Immature natural killer cell (primary cell): Measurements from ENCODE around the gene JAG2. TPM values are rescaled to one million over a fixed set of nuclear protein-coding genes. Genes with fewer than 3 reads are reported as not detected.

Experiments
- DNase-seq, 3 donors: peaks; one replicate each; pipeline ENCODE4 v3.0.0; 2022; ENCODE audit warnings: mixed read lengths in 1 of 3
- H3K27ac Mint-ChIP-seq, 6 donors: one replicate each; pipeline ENCODE4 v1.8.0; 2020; ENCODE audit warnings: mixed read lengths in 6 of 6, mild to moderate bottlenecking in 5 of 6, inconsistent platforms in 4 of 6, moderate library complexity in 3 of 6
- H3K27me3 Mint-ChIP-seq, 3 donors: one replicate each; pipeline ENCODE4 v1.8.0; 2020 to 2021; ENCODE audit warnings: low read depth in 3 of 3, mild to moderate bottlenecking in 3 of 3, mixed read lengths in 3 of 3, moderate library complexity in 3 of 3, inconsistent platforms in 1 of 3
- H3K36me3 Mint-ChIP-seq, 3 donors: one replicate each; pipeline ENCODE4 v1.8.0; 2020; ENCODE audit warnings: mixed read lengths in 3 of 3, inconsistent platforms in 2 of 3, mild to moderate bottlenecking in 2 of 3
- H3K4me1 Mint-ChIP-seq, 2 donors: one replicate each; pipeline ENCODE4 v1.8.0; 2020; ENCODE audit warnings: inconsistent platforms in 2 of 2, mild to moderate bottlenecking in 2 of 2, mixed read lengths in 2 of 2, moderate library complexity in 1 of 2
- H3K4me3 Mint-ChIP-seq, 5 donors: one replicate each; pipeline ENCODE4 v1.8.0; 2020; ENCODE audit warnings: mild to moderate bottlenecking in 5 of 5, mixed read lengths in 5 of 5, inconsistent platforms in 3 of 5, moderate library complexity in 3 of 5
- H3K9me3 Mint-ChIP-seq, 6 donors: one replicate each; pipeline ENCODE4 v1.8.0; 2020; ENCODE audit warnings: mild to moderate bottlenecking in 6 of 6, mixed read lengths in 6 of 6, inconsistent platforms in 4 of 6, moderate library complexity in 3 of 6
- polyA plus RNA-seq, 3 donors: library from polyadenylated mRNA; unstranded; fragments of 300-500 nt; fragmentation: Illumina TruSeq; gene quantifications; one replicate each; pipeline ENCODE4 v1.2.3, GENCODE V29; 2021

Gene JAG2
- polyA plus RNA-seq, 3 donors from 2014 or later: 0.17 to 0.39 TPM; not detected in 1

DNA sequence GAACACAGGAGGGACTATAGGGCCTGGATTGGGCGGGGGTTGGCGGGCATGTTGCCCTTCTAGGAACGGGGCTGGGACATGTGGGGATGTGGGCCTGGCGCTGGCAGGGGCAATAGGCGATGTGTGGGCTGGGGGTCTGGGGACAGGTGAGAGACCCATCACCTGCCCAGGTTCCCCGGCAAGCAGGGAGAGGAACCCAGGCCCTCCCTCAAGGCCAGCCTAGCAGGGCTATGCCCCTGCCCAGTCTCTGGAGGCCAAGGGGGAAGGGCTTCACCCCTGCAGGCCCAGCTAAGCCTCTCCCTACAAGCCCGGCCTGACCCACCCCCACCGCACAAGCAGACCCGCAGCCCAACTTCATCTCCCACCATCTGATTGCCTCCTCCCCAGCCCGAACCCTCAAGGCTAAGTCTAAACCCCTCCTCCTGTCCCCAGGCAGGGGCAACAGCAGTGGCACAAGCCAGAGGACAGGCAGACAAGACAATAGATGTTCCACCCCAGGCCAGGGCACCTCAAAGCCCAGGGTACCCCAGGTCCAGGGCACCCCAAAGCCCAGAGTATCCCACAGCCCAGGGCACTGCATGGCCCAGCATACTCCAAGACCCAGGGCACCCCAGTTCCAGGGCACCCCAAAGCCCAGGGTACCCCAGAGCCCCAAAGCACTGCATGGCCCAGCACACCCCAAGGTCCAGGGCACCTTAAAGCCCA, 6.5 kb downstream of the JAG2 start:
- Mint-ChIP-seq H3K27me3 (peaks cover 2 to 6% (median 4%) of the 10 kb centered on the region in 3 donors), H3K36me3 (no peaks in the 10 kb centered on the region), H3K9me3 (no peaks in the 10 kb centered on the region), H3K27ac (no peak overlapping the region), H3K4me3 (no peak overlapping the region), H3K4me1 (peaks cover 0 to 2% of the 10 kb centered on the region in 2 donors)
- DNase-seq: no peak

DNA sequence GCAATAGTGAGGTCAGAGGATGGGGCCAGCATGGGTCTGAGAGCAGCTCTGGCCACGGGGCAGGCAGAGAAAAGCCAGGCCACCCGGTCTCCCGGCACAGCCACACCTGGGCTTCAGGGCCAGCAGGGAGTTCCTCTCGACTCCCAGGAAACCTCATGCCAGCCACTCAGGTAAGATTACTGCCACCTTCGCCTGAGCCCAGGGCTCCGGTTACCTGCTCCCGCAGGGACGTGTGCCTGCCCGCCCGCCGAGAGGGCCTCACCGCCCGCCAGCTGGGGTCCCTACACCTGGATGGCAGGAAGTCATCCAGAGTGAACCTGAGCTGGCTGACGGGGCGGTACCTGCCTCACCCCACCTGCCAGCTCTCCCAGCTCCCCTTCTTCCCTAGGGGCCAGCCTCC, 7.3 kb downstream of the JAG2 start:
- Mint-ChIP-seq H3K27me3 (peaks cover 0 to 4% (median under 1%) of the 10 kb centered on the region in 3 donors), H3K27ac (no peak overlapping the region), H3K36me3 (no peaks in the 10 kb centered on the region), H3K9me3 (no peaks in the 10 kb centered on the region), H3K4me1 (peaks cover 0 to 2% of the 10 kb centered on the region in 2 donors), H3K4me3 (no peak overlapping the region)
- no peak for DNase-seq

DNA sequence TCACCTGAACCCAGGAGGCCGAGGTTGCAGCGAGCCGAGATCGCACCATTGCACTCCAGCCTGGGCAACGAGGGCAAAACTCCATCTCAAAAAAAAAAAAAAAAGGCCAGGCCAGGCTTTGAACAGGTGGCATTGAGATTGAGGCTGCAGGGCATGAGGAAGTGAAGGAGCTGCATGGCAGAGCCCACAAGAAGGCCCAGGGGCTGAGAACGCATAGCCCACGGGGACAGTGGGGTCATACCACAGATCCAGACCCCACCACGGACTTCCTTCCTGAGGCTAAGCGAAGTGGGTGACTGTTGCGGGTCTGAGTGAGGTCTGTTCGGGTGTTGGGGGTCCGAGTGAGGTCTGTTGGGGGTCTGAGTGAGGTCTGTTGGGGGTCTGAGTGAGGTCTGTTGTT, 7.8 kb downstream of the JAG2 start:
- DNase-seq: no peak
- Mint-ChIP-seq H3K27me3 (peaks cover 0 to 4% (median 2%) of the 10 kb centered on the region in 3 donors), H3K4me3 (no peak overlapping the region), H3K9me3 (no peaks in the 10 kb centered on the region), H3K4me1 (peaks cover 0 to 2% of the 10 kb centered on the region in 2 donors), H3K36me3 (no peaks in the 10 kb centered on the region), H3K27ac (no peak overlapping the region)

DNA sequence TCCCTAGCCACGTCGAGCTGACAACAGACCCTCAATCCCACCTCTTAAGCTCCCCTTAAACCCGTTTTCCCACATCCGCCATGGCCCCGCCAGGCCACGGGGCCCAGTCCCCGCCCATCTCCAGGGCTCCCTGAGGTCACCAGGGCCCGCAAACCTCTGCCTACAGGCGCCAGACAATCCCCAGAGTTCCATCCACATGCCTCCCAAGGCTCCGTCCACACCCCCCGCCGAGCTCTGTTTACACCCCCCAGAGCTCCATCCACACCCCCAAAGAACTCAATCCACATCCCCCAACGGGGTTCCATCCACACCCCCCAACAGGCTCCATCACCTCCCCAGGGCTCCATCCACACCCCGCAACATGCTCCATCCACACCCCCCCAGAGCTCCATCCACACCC, 9.2 kb downstream of the JAG2 start:
- DNase-seq: no peak
- Mint-ChIP-seq H3K27me3 (peaks cover 0 to 4% (median 2%) of the 10 kb centered on the region in 3 donors), H3K9me3 (no peaks in the 10 kb centered on the region), H3K4me1 (peaks cover 0 to 2% of the 10 kb centered on the region in 2 donors), H3K36me3 (no peaks in the 10 kb centered on the region), H3K27ac (no peak overlapping the region), H3K4me3 (no peak overlapping the region)

DNA sequence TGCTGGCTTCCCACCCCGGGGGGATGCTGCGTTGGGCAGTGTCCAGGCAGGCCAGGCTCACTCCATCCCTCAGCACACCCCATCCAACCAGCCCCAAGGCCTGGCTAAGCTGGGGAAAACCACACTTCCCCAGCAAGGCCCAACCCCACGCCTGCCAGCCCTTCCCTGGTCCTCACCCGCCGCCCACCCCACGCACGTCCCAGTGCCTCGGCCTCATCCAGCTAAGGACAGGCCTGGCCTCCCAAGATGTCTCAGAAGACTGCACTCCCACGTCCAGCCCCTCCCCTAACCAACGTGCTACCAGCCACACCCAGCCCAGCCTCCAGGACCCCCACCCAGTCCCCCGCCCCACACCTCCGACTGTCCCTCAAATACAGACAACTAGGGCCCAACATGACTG, 9.8 kb downstream of the JAG2 start:
- DNase-seq: no peak
- no peaks in the 10 kb centered on the region for H3K9me3 Mint-ChIP-seq
- peaks cover 0 to 4% (median 2%) of the 10 kb centered on the region in 3 donors for H3K27me3 Mint-ChIP-seq
- H3K4me3 Mint-ChIP-seq: no peak overlapping the region
- no peak overlapping the region for H3K27ac Mint-ChIP-seq
- H3K36me3 Mint-ChIP-seq: no peaks in the 10 kb centered on the region
- peaks cover 0 to 2% of the 10 kb centered on the region in 2 donors for H3K4me1 Mint-ChIP-seq

DNA sequence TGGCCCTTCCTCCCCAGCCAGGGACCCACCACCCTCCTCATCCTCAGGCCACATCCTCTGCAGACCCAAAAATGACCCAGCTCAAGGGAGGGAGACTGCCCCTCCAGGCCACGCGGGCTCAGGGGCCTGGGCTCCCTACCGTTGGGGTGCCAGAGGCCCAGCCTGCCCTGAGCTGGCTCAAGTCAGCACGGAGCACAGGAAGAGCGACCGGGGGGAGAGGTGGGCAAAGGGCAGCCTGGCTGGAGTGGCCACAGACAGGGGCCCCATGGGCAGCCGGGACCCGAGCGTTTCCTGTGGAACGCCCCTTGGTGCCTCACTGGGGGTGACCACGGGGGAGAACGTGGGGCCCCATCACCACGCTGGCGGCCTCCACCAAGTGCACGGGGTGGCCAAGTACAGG, 10.7 kb downstream of the JAG2 start:
- no peaks in the 10 kb centered on the region for H3K9me3 Mint-ChIP-seq
- H3K36me3 Mint-ChIP-seq: no peaks in the 10 kb centered on the region
- DNase-seq: no peak
- H3K4me3 Mint-ChIP-seq: no peak overlapping the region
- peaks cover 0 to 2% of the 10 kb centered on the region in 2 donors for H3K4me1 Mint-ChIP-seq
- H3K27me3 Mint-ChIP-seq: peaks cover 0 to 4% (median 2%) of the 10 kb centered on the region in 3 donors
- H3K27ac Mint-ChIP-seq: no peak overlapping the region

DNA sequence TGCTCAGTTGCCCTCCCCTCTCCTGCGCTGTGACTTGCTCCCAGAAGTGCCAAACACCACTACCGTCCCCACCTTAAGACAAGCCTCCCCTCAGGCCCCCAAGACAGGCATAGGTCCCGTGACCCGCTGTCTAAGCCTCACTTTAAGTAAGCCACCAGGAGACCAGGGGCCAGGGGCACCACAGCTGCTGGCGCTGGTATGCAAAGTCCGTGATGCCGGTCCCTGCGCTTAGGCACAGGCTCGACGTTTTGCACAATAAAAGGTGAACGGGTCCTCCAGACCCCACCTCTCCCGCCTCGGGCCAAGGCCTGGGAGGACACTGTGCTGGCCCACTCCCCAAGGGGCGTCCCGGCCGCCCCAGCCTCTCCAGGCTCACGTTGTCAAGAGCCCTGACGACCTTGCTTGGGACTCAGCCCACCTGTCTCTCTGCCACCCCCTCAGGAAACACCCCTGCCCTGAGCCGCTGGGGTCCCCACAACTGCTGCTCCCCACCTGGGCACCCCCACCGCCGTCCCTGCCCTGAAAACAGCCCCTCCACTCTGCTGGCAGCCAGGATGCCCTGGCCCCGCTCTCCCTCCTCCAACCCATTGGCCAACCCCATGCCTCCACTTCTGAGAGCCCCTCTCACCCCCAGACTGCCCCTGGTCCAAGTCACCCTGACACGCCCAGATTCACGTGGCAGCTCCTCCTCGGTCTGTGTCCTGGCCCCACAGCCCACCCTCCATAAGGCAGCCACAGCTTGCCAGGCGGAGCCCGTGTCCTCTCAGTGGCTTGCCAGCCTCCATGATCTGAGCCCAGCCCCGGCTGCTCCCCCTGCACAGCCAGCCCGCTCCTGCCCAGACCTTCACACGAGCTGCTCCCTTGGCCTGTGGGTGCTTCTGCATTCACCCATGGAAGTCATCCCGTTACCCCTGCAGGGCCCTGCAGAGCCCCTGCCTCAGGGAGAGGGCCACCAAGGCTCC, 11.9 kb downstream of the JAG2 start:
- Mint-ChIP-seq H3K4me3 (no peak overlapping the region), H3K9me3 (no peaks in the 10 kb centered on the region), H3K27ac (no peak overlapping the region), H3K36me3 (no peaks in the 10 kb centered on the region), H3K4me1 (peaks cover 0 to under 1% of the 10 kb centered on the region in 2 donors), H3K27me3 (peaks cover 0 to 3% (median 2%) of the 10 kb centered on the region in 3 donors)
- DNase-seq: no peak

DNA sequence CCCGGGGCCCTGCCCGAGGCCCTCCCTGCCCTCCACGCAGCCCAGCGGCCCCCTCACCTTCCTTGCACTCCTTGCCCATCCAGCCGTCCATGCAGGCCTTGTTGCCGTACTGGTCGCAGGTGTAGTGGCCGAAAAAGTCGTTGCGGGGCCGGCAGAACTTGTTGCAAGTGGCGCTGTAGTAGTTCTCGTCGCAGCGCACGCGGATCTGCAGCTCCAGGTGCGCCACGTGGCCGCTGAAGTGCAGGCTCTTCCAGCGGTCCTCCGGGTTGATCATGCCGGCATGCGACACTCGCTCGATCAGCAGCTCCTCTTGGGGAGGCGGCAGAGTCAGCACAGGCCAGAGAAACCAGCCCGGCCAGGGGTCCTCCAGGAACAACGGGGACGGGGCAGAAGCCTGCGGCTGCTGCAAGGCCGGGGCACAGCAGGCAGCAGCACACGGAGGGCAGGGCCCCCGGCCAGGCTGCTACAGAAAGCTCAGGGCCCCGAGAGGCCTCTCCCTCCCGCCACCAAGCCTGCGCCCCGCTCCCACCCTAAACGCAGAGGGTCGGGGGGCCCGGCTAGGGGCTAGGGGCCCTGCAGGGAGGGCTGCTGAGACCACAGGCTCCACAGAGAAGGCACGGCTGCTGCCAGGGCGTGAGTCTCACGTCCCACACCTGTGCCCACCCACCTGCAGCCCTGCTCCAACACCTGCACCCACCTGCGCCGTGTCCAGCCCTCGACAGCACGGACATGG, 12.7 kb downstream of the JAG2 start:
- H3K36me3 Mint-ChIP-seq: no peaks in the 10 kb centered on the region
- H3K4me3 Mint-ChIP-seq: no peak overlapping the region
- no peaks in the 10 kb centered on the region for H3K4me1 Mint-ChIP-seq
- H3K27ac Mint-ChIP-seq: no peak overlapping the region
- peaks cover 0 to 3% (median 2%) of the 10 kb centered on the region in 3 donors for H3K27me3 Mint-ChIP-seq
- no peaks in the 10 kb centered on the region for H3K9me3 Mint-ChIP-seq
- no peak for DNase-seq

DNA sequence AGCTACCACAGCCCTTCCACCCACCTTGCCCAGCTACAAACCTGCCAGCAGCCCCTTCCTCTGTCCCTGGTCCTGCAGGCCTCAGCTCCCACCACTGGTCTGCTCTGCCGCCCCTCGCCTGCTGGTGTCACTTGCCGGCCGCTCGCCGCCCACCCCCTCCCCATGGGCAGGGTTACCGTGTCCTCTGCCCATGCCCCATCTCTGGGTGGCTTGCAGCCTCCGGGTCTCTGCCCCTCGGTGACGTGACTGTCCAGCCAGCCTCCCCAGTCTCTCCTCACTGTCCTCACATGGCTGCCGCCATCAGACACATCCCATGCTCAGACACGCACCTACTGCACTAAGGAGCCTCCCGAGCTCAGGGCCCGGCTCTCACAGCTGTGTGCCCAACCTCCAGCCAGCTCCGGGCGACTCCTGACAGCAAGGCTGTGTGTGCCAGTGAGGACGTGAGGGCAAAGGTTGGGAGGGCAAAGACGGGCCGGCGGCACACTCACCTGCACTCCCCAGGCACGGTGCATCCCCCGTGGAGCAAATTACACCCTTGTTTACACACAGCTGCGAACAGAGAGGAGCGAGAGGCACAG, 13.4 kb downstream of the JAG2 start:
- H3K4me3 Mint-ChIP-seq: no peak overlapping the region
- H3K27me3 Mint-ChIP-seq: peaks cover 0 to 2% (median 0%) of the 10 kb centered on the region in 3 donors
- H3K36me3 Mint-ChIP-seq: no peaks in the 10 kb centered on the region
- no peaks in the 10 kb centered on the region for H3K9me3 Mint-ChIP-seq
- no peak for DNase-seq
- no peaks in the 10 kb centered on the region for H3K4me1 Mint-ChIP-seq
- H3K27ac Mint-ChIP-seq: no peak overlapping the region

DNA sequence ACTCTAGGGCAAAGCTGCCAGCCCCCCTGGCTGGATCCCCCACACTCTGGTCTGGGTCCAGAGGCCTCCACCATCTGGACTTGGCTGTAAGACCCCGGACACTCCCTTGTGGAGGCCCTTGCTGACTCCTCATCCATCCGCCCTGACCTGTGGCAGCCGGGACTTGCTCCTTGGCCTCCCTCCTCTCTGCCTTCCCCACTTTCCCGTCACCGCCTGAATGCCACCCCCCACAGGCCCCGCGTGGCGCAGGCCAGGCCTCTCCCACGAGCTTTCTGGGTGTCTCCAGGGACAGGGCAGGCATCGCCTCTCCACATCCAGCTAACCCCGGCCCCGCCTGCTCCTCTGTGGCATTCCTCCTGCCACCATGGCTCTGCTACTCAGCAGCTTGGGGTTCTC, 14.1 kb downstream of the JAG2 start:
- no peaks in the 10 kb centered on the region for H3K9me3 Mint-ChIP-seq
- no peak overlapping the region for H3K27ac Mint-ChIP-seq
- H3K4me1 Mint-ChIP-seq: no peaks in the 10 kb centered on the region
- H3K36me3 Mint-ChIP-seq: no peaks in the 10 kb centered on the region
- no peak overlapping the region for H3K4me3 Mint-ChIP-seq
- H3K27me3 Mint-ChIP-seq: peaks cover 0 to 2% (median 0%) of the 10 kb centered on the region in 3 donors
- DNase-seq: no peak

DNA sequence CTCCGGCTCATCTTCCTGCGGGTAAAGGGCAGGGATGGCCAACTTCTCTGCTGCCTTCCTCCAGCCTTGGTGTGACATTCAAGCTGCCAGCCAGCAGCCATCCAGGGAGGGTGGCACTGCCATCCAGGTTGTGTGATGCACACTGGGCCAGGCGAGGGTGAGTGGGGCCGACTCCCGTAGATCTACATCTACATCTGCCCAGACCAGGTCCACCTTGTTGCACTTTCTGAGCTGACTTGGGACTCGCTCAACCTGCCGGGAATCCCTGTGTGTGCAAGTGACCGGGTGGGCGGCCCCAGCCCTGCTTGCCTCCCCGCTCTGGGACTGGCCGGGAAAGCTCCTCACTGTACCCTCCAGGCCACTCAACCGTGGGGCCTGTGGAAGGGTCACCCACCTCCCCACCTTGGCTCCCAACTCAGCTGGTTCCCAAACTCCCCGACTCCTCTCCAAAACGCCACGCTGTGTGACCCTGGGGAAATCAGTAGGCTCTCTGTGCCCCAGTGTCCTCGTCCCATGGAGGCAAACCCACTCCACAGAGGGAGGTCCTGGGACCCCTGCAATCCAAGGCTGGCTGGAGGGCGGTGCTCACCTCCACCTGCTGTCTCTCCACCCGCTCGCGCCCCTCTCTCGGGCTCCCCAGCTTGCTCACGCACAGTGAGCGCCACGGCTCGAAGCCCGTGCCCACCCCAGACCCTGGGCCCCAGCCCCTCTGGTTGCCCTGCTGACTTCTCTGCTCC, 14.7 kb downstream of the JAG2 start:
- no peak for DNase-seq
- no peaks in the 10 kb centered on the region for H3K4me1 Mint-ChIP-seq
- no peak overlapping the region for H3K4me3 Mint-ChIP-seq
- no peaks in the 10 kb centered on the region for H3K36me3 Mint-ChIP-seq
- no peak overlapping the region for H3K27ac Mint-ChIP-seq
- peaks cover 0 to 2% (median 0%) of the 10 kb centered on the region in 3 donors for H3K27me3 Mint-ChIP-seq
- H3K9me3 Mint-ChIP-seq: no peaks in the 10 kb centered on the region

DNA sequence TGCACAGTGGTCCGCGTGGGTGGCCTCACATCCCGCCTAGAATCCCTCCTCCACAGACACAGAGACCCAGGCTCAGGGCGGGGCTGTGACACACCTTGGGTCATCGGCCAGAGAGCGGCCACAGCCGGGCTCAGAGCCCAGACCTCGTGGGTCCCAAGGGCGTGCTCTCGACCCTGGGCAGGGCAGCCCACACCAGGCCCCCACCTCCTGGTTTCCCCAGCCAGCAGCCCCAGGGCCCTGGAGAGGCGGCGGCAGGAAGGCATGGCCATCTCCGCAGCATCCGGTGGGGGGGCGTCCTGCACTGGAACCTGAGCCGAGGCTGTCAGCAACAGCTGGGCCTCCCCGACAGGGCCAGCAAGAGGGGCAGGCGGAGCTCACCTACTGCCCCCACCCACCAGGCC, 15.2 kb downstream of the JAG2 start:
- no peak overlapping the region for H3K4me3 Mint-ChIP-seq
- H3K27me3 Mint-ChIP-seq: peaks cover 0 to 2% (median 0%) of the 10 kb centered on the region in 3 donors
- H3K36me3 Mint-ChIP-seq: no peaks in the 10 kb centered on the region
- no peaks in the 10 kb centered on the region for H3K9me3 Mint-ChIP-seq
- no peak for DNase-seq
- H3K4me1 Mint-ChIP-seq: no peaks in the 10 kb centered on the region
- no peak overlapping the region for H3K27ac Mint-ChIP-seq

DNA sequence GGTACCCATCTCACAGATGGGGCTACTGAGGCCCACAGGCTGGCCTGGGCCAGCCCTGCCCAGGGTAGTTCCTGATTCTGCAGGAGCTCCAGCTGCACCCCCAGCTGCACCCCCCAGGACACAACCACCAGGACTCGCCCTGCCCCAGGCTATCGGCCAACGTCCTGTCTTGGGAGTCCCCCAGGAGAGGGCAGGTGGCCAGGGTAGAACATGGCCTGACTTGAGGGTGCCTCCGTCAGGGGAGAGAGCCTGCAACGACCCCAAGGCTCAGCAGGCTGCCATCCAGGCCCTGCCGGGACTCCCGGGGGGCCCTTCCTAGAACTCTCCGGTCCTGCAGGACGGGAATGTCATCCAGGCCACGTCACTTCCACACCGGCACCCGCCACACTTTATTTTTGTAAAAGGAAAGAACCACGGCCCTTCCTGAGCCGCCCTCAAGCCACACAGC, 15.8 kb downstream of the JAG2 start:
- no peaks in the 10 kb centered on the region for H3K4me1 Mint-ChIP-seq
- peaks cover 0 to 2% (median 0%) of the 10 kb centered on the region in 3 donors for H3K27me3 Mint-ChIP-seq
- no peak overlapping the region for H3K4me3 Mint-ChIP-seq
- H3K36me3 Mint-ChIP-seq: no peaks in the 10 kb centered on the region
- no peaks in the 10 kb centered on the region for H3K9me3 Mint-ChIP-seq
- no peak for DNase-seq
- no peak overlapping the region for H3K27ac Mint-ChIP-seq
